ENCODE results near the gene IGFBP5. TPM values are rescaled to one million over a fixed set of nuclear protein-coding genes. Genes with fewer than 3 reads are reported as not detected.

The IGFBP5 gene
- polyA plus RNA-seq, 3 donors: not detected

- H3K4me2 ChIP-seq (replicated peaks; ENCODE audit: extremely low read depth, low read length, poor library complexity, severe bottlenecking): no peak overlapping the region
- H3K27ac ChIP-seq (ENCODE audit: low read depth in 1 of 2, low read length in 2 of 2): no peak overlapping the region
- H3K4me3 ChIP-seq (replicated peaks in 1 of 3; ENCODE audit: low read depth in 2 of 3, low read length in 3 of 3): no peak overlapping the region
- peak overlapping the region in 1 of 7 donors; percentile 5 for H3K27ac Mint-ChIP-seq
- WGBS (ENCODE audit: insufficient coverage): 98% methylated on average over 11 of the region's 11 CpGs
- H3K4me1 Mint-ChIP-seq: no peaks in the 10 kb centered on the region
- H2AFZ ChIP-seq (ENCODE audit: insufficient read depth, low read depth, low read length, poor library complexity, severe bottlenecking): no peak overlapping the region
- H3K9me3 ChIP-seq (replicated peaks in 1 of 2; ENCODE audit: control insufficient read depth in 1 of 2, insufficient read depth in 1 of 2, low read length in 2 of 2): no peaks in the 10 kb centered on the region
- H3K9ac ChIP-seq (ENCODE audit: insufficient read depth, low read length, poor library complexity, severe bottlenecking): no peak overlapping the region
- H3K4me3 Mint-ChIP-seq: no peak overlapping the region
- H3K27me3 ChIP-seq (ENCODE audit: control insufficient read depth in 2 of 2, insufficient read depth in 2 of 2, low read length in 2 of 2): no peaks in the 10 kb centered on the region
- intact Hi-C loops (cut with micrococcal nuclease): no loop called here
- H3K27me3 Mint-ChIP-seq (ENCODE audit: low read depth in 3 of 3): peaks cover 11 to 18% (median 16%) of the 10 kb centered on the region in 3 donors
- H3K36me3 ChIP-seq (replicated peaks in 1 of 2; ENCODE audit: control insufficient read depth in 1 of 2, insufficient read depth in 2 of 2, low read length in 2 of 2): no peaks in the 10 kb centered on the region
- H3K4me1 ChIP-seq (ENCODE audit: control insufficient read depth in 1 of 2, insufficient read depth in 2 of 2, low read length in 2 of 2): no peaks in the 10 kb centered on the region
- no peaks in the 10 kb centered on the region for H3K36me3 Mint-ChIP-seq
- H3K79me2 ChIP-seq (ENCODE audit: insufficient read depth, low read length): no peaks in the 10 kb centered on the region
- H4K20me1 ChIP-seq (ENCODE audit: insufficient read depth, low read length): no peaks in the 10 kb centered on the region
- peaks cover 0 to 2% (median 0%) of the 10 kb centered on the region in 7 donors for H3K9me3 Mint-ChIP-seq
- TF ChIP-seq CTCF (IDR thresholded peaks at IDR 0.05): no peak
- DNase-seq: no peak
Observed at GRCh38 chr2:216671081-216671411, 24.3 kb downstream of the IGFBP5 start.

- Histone ChIP-seq H3K9me3 (replicated peaks in 1 of 2; ENCODE audit: control insufficient read depth in 1 of 2, insufficient read depth in 1 of 2, low read length in 2 of 2) (no peaks in the 10 kb centered on the region), H3K4me2 (replicated peaks; ENCODE audit: extremely low read depth, low read length, poor library complexity, severe bottlenecking) (no peak overlapping the region), H3K4me3 (replicated peaks in 1 of 3; ENCODE audit: low read depth in 2 of 3, low read length in 3 of 3) (no peak overlapping the region), H3K9ac (ENCODE audit: insufficient read depth, low read length, poor library complexity, severe bottlenecking) (no peak overlapping the region), H3K27me3 (ENCODE audit: control insufficient read depth in 2 of 2, insufficient read depth in 2 of 2, low read length in 2 of 2) (no peaks in the 10 kb centered on the region), H4K20me1 (ENCODE audit: insufficient read depth, low read length) (no peaks in the 10 kb centered on the region), H3K27ac (ENCODE audit: low read depth in 1 of 2, low read length in 2 of 2) (no peak overlapping the region), H3K36me3 (replicated peaks in 1 of 2; ENCODE audit: control insufficient read depth in 1 of 2, insufficient read depth in 2 of 2, low read length in 2 of 2) (no peaks in the 10 kb centered on the region), H3K79me2 (ENCODE audit: insufficient read depth, low read length) (no peaks in the 10 kb centered on the region), H3K4me1 (ENCODE audit: control insufficient read depth in 1 of 2, insufficient read depth in 2 of 2, low read length in 2 of 2) (no peaks in the 10 kb centered on the region), H2AFZ (ENCODE audit: insufficient read depth, low read depth, low read length, poor library complexity, severe bottlenecking) (no peak overlapping the region)
- no peaks in the 10 kb centered on the region for H3K36me3 Mint-ChIP-seq
- WGBS (ENCODE audit: insufficient coverage): 74% methylated on average over 12 of the region's 17 CpGs
- H3K27me3 Mint-ChIP-seq (ENCODE audit: low read depth in 3 of 3): peaks cover 11 to 18% (median 16%) of the 10 kb centered on the region in 3 donors
- H3K27ac Mint-ChIP-seq: peak overlapping the region in 2 of 7 donors; percentile 2 to 5
- no peak for TF ChIP-seq CTCF (IDR thresholded peaks at IDR 0.05)
- H3K4me3 Mint-ChIP-seq: no peak overlapping the region
- H3K9me3 Mint-ChIP-seq: peaks cover 0 to 2% (median 0%) of the 10 kb centered on the region in 7 donors
- no peak for DNase-seq
- intact Hi-C loops (cut with micrococcal nuclease): no loop called here
- no peaks in the 10 kb centered on the region for H3K4me1 Mint-ChIP-seq
Observed at GRCh38 chr2:216670266-216671080, 24.9 kb downstream of the IGFBP5 start.

All from CD14-positive monocyte (primary cell).